HG03159 (cell line): ENCODE data around the gene FUT2.
"Not testable (repeated sequence)": the region's sequence is repeated elsewhere in the genome, so short reads cannot be mapped to it uniquely, and the experiment has no call there.

Source experiments
- ATAC-seq: cut with Tn5 transposase; IDR thresholded peaks from one replicate; pipeline ENCODE4 v1.9.1; 2021; ENCODE audit warnings: mild to moderate bottlenecking, moderate library complexity; ENCODE audit not compliant: unreplicated experiment

Gene FUT2

DNA sequence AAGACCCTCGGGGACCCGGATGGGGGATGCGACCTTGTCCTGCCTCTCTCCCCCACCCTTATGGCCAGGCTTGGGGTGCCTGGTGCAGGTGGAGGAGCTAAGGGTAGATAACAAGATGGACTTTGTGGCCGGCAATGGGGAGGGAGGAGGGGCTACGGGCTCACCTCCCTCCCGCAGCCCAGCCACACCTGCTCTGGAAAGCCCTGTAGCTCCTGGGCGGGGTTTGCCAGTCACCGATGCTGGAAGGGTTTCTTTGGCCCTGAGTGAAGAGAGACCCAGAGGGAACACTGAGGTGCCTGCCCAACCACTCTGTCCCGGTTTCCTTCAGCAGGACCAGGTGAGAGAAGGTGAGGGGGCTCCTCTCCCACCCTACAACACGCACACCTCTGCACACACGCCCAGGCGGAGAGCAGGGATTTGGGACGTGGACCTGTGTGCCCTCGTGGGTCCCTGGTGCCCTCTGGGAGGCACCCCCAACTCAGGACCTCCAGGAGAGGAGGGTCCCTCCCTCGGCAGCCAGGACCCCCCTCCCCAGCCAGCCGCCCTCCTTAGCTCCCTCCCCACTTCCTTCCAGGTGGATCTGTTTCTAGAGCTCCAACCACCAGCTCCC is at the start of gene FUT2:
FUT2 (plus strand) TSS at position 229 of the 610 bp plus-strand sequence. CDS start 6,986 bp downstream, outside the sequence.
- no peak for ATAC-seq

DNA sequence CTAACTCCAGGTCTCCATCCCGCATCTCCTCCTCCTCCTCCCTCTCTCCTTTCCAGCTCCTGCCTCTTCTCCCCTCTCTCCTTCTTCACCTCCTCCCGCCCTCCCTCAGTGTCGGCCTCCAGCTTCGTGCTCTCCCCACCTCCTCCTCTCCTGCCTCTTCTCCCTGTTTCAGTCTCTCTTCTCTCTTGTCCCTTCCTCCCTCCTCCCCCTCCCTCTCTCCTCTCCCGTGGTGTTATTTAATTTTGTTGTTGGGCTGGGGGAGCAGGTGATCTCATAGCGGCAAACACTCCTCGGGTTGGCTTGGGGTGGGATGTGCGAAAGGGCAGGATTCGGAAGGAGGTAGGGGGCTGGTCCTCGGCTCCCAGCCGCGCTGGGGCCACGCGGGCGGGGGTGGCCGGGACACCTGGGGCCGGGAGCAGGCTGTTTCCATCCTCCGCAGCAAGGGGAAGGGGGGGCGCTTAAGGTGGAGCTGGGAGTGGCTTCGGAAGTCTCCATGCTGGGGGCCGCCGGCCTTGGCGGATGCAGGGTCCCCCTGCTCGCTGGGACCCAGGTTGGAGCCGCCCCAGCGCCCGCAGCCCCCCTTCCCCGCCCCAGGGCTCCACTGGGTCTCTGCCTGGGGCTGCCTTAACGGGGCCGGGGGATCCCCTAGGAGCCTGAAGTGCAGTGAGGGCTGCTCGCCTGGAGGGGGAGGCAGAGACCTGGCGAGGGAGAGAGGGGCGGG is 49.6 kb upstream of the FUT2 start, which contains the start of gene CA11:
CA11 (minus strand) TSS at position 187 of the 721 bp plus-strand sequence. CDS start 555 bp downstream, outside the sequence.
- ATAC-seq: peak; percentile 61

DNA sequence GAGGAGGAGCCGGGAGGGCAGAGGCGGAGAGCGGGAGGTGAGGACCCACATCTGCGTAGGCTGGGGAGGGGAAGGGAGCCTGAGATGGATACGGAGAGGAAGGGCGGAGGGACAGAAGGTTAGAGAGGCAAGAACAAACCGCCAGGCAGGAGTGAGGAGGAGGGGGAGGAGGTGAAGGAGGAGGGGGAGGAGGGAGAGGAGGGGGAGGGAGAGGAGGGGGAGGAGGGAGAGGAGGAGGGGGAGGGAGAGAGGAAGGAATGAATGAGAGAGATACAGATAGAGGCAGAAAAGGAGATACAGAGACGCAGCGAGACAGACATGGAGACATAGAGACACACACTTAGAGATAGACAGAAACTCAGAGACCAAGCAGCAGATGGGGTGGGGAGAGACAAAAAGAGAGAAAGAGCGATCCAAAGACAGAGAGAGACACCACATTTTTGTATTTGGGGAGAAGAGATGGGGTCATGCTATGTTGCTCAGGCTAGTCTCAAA is 49.0 kb upstream of the FUT2 start:
- ATAC-seq: no peak

DNA sequence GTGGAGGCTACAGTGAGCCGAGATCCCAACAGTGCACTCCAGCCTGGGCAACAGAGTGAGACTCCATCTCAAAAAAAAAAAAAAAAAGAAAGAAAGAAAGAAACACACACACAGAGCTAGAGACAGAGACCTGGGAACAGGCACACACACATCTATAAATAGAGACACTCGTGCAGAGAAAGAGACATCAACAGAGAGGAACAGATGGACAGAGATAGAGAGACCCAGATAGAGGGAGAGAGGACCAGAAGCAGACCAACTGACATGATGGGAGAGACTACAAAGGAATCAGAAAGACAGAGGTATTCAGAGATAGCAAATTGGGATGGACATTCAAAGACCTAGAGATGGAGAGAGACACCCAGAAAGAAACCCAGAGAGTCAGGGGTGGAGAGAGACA is 47.6 kb upstream of the FUT2 start:
- ATAC-seq: no peak

DNA sequence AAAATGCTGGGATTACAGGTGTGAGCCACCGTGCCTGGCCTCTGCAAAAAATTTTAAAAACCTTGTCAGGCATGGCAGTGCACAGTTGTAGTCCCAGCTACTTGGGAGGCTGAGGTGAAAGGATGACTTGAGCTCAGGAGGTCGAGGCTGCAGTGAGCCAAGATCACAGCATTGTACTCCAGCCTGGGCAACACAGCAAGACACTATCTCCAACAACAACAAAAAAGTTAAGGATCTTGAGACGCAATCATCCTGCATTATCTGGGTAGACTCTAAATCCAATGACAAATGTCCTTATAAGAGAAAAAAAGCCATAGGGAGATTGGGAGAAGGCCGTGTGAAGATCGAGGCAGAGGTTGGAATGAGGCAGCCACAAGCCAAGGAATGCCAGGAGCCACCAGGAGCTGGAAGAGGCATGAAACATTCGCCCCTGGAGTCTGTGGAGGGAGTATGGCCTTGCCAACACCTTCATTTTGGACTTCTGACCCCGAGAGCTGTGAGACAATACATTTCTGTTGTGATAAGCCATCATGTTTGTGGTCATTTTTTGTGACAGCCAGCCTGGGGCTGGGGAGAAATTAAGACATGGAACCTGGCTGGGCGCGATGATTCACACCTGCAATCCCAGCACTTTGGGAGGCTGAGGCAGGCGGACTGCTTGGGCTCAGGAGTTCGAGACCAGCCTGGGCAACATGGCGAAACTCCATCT is 44.6 kb upstream of the FUT2 start:
- no peak for ATAC-seq

DNA sequence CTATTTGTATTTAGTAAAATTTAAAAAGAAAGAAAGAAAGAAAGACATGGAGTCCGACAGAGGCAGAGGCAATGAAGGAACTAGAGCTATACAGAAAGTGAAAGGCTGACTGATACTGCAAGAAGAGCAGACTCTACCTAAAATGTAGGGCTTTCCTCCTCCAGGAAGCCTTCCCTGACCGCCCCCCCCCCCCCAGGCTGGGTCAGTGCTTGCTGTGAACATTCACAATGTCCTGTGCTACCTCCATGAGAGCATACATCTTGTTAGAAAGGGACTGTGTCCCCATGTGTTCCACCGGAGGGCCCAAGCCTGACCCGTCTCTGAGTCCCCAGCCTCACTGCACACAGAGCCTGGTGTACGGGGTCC is 44.1 kb upstream of the FUT2 start:
- ATAC-seq: no peak

DNA sequence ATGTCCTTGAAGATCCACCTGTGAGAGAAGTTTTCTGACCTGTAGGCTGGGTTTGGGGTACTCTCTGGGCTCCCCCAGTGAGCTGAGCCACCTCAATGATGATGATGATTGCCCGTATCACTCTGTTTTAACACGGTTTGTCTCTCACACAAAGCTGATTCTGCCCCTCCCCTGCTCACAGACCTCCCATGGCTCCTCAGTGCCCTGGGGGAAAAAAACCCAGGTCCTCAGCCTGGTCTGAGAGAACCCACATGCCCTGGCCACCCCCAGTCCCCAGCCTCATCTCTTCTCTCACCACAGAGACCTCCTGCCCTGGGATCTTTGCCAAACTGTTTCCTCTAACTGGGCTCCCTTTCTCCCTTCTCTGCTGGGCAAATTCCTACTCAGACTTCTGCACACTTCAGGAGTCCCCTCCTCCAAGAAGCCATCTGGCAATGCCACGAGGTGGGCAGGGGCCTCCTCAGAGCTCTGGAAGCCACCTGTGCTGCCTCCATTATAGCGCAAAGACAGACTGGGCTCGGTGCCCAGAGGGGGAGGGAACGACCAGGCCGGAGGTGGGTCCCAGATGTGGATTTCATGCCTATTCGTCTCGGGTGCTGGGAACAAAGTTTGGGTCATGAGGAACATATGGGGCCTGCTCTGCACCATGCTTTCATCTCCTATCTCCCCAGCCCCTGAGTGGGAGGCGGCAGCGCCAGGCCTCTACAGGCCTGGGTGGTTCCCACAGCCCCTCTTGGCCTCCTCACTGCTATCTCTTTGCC is 41.3 kb upstream of the FUT2 start:
- no peak for ATAC-seq

DNA sequence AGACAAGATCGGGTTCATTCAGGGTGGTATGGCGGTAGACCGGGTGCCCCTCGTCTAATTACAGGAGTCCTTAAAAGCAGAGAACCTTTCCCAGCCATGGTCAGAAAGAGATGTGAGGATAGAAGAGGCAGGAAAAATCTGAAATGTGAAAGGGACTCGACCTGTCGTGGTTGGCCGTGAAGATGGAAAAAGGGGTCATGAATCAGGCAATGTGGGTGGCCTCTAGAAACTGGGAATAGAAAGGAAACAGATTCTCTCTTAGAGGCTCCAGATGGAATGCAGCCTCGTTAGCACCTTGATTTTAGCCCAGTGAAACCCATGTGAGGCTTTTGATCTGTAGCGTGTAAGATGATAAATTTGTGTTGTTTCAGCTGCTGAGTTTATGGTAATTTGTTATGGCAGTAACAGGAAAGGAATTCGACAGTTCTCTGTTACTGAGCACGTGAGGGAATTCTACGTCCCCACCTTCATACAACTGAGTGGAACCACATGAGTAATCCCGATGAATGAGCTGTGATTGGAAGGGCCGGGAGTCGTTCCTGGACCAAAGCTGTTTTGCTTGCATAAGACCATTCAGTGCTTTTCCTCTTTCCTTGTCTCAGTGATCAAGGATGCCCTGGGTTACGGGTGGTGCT is 38.8 kb upstream of the FUT2 start:
- ATAC-seq: no peak

DNA sequence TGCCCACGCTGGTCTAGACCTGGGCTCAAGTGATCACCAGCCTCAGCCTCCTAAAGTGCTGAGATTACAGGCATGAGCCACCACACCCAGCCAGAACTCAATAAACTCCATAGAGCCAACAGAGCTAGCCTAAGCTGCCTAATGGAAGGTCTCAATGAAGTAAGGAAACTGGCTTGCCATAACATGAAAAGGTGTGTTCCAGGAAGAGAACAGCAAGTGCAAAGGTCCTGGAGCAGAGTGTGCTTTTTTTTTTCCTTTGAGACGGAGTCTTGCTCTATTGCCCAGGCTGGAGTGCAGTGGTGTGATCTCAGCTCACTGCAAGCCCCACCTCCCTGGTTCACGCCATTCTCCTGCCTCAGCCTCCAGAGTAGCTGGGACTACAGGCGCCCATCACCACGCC is 37.9 kb upstream of the FUT2 start:
- not testable (repeated sequence) for ATAC-seq

DNA sequence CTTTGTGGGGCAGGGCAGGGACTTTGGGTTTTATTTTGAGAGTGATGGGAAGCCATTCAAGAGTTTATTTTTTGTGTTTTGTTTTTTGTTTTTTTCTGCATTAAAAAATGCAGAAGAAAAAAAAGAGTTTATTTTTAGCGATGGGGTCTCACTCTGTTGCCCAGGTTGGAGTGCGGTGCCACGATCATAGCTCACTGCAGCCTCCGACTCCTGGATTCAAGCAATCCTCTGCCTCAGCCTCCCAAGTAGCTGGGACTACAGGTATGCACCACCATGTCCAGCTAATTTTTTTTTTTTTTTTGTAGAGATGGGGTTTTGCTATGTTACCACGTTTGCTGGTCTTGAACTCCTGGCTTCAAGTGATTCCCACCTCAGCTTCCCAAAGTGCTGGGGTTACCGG is 37.3 kb upstream of the FUT2 start:
- no peak for ATAC-seq

DNA sequence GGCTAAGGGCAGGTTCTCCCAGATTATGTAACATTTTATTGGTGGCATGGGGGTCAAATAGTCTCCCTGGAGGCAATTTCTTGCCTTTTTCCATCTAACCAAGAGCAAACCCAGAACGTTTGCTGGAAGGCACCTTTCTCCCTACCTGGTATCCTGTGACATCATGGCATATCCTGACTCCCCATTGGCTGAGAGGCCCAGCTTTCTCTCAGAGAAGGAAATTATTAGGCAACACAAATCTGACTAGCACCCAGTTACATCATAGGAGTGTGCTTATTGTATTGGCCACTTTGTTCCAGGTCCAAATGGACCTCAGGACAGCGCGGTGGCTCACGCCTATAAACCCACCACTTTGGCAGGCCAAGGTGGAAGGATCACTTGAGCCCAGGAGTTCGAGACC is 36.0 kb upstream of the FUT2 start:
- ATAC-seq: no peak

DNA sequence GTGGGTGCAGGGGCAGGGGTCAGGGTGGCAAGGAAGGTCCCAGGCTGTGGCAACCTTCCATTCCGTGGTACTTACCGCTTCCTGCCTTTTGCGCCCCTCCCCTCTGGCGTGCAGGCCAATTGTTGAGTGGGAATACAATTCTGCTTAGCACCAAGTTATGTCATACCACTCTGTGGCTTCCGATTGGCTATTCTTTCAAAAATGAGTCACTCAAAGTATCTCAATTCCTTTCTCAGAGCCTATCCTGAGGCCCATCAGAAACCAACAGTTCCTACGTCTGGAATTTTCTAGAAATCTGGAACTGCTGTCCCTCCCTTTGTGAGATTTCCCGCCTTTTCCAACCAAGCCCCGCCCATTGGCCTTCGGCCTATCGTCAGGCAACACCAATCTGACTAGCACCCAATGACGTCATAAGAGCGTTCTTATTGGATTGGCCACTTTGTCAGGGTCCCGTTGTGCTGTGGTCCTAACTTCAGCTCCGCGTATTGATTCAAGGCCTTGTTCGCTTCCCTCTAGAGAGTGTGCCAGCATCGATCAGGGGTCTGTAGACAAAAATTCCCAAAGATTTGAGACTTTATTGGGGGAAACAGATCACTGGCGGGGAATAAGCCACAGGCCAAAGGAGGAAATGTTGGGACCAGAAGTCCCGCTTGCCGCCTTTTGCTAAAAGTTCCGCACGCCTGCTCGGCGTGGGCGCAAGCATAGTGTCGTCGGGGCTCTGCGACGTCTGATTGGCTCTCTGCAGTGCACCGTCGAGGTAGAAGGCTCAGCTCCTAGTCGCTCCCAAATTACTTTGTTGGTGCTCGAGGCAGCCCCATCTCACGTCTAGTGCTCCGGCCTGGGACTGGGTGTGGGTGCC is 34.7 kb upstream of the FUT2 start:
- peak; percentile 88 for ATAC-seq

DNA sequence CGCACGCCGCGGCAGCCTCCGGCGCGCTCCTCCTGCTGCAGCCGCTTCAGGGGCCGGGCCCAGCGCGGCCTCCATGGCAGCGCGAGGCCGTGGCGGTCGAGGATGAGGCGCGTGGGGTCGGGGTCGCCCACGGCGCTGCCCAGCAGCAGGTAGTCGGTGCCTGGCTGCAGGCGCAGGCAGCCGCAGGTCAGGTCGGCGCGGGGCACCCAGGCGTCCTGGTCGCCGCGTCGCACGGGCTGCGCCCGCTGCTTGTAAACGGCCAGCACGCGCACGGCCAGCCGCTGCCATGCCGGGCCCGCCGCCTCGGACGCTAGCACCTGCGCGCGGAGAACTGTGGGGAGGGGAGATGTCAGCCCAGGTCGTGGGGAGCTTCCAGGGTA is 34.1 kb upstream of the FUT2 start:
- ATAC-seq: no peak

DNA sequence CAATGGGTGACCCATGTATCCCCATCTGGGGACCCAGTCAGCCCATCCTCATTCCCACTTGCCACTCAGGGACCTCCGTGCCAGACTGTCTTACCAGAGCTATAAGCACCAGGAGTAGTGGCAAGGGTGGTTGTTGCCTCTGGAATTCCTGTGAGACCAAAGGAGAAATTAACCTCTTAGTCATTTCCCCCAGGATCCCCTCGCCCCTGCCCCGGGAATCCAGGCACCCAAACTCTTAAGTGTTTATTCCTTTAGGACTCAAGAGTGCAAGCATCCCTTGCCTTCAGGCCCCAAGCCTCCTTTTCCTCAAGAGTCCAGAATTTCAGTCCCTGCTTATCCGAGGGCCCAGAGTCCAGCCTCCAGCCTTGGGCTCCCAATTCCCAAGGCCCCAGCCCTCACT is 32.1 kb upstream of the FUT2 start:
- no peak for ATAC-seq

DNA sequence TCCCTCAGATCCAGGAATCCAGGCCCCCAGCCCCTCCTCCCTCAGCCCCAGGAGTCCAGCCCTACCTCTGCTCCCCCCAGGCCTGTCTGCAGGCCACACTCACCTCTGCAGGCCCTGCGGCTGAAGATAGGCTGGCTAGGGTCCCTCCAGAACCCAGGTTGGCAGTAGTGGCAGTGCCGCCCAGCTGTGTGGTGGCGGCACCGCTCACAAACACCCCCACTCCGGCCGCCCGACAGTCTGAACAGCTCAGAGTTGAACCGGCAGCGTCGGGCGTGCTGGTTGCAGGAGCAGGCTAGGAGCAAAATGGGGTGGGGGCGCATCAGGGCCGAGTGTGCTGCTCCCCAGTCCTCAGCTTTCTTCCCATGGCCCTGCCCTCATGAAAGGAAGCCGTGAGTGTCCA is 31.3 kb upstream of the FUT2 start:
- no peak for ATAC-seq

DNA sequence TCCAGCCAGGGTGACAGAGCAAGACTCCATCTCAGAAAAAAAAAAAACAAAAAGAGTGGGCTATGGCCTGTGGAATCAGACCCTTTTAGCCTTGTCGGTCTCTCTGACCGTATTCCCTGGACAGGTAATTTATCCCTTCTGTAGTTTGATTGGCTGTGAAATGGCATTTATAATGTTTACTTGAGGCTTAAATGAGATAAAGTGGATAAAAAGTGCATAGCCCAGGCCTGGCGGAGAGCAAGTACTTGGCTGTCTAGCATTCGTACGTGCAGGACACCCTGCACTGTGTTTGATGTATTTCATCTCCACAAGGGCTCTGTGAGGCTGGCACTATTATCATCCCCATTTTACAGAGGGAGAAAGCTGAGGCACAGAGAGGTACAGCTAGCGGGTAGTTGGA is 30.0 kb upstream of the FUT2 start:
- ATAC-seq: no peak

DNA sequence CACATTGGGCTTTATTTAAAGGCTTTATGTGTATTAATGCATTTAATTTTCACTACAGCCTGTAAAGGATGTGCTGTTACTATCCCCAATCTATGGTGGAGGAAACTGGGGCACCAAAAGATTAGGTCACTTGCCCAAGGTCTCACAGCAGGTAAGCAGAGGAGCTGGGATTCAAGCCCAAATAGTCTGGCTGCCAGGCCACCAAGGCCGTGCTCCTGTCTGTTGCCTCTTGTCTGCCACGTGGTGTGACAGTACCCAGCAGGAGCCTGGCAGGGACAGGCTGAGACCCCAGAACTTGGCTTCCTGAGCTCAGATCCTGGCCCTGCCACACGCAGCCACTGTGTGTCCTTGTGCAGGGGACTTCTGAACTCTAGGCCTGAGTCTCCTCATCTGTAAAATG is 27.4 kb upstream of the FUT2 start:
- no peak for ATAC-seq

DNA sequence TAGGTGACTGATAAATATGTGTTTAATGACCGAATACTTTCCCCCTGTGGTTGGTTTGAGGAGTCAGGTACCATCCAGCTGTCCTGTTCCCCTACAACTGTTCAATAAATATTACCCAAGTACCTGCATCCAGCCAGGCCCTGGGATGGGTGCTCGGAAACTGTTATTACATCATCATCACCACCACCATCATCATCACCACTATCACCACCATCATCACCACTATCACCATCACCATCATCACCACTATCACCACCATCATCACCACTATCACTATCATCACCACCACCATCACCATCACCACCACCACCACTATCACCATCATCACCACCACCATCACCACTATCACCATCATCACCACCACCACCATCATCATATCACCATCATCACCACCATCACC is 27.0 kb upstream of the FUT2 start:
- no peak for ATAC-seq

DNA sequence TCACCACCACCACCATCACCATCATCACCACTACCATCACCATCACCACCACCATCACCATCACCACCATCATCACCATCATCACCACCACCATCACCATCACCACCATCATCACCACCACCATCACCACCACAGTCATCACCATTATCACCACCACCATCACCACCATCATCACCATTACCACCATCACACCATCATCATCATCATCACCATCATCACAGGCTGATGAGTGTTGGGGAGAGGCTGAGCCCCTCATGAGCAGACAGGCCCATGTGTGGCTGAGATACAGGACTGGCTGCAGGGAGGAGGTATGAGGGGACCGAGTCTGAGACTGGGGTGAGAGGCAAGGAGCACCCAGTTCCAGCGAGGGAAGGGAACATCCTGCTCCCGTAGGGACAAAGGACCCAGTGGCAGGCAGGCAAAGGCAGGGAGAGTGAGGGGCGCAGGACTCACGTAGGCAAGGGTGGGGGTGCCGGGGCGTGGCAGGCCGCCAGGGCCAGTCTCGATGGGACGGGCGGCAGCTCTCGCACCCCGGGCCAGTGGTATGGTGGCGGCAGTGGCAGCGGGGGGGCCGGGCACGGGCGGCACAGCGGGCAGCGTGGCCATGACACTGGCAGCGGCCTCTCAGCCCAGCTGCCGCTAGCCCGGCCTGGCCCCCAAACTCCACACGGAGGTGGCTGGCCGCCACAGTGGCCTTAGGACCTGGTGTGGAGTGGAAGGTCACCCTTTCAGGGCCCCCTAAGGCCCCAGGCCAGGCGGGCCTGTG is 25.7 kb upstream of the FUT2 start:
- no peak for ATAC-seq
